Endodermal cell (in vitro differentiated cells): ENCODE measurements around the gene GPATCH8. TPM values are rescaled to one million over a fixed set of nuclear protein-coding genes. Genes with fewer than 3 reads are reported as not detected.
"Not testable (repeated sequence)": the region's sequence is repeated elsewhere in the genome, so short reads cannot be mapped to it uniquely, and the experiment has no call there.

ENCODE experiments used
- DNase-seq: peaks from one replicate; pipeline ENCODE4 v3.0.0-alpha.2; 2017
- H3K27ac ChIP-seq: 2 replicates; pipeline ENCODE4 v1.5.1; 2013; ENCODE audit warnings: mild to moderate bottlenecking, low read depth, low read length, moderate library complexity
- H3K27me3 ChIP-seq: 2 replicates; pipeline ENCODE4 v1.6.1; 2013; ENCODE audit warnings: mild to moderate bottlenecking, low read length, moderate library complexity; ENCODE audit not compliant: insufficient read depth, control insufficient read depth, poor library complexity, severe bottlenecking
- H3K36me3 ChIP-seq: 2 replicates; pipeline ENCODE4 v1.7.0; 2013; ENCODE audit warnings: mild to moderate bottlenecking, low read length, moderate library complexity; ENCODE audit not compliant: control insufficient read depth, insufficient read depth
- H3K4me1 ChIP-seq: one replicate; pipeline ENCODE4 v1.7.0; 2013; ENCODE audit warnings: low read length; ENCODE audit not compliant: control insufficient read depth, insufficient read depth
- H3K4me3 ChIP-seq: 2 replicates; pipeline ENCODE4 v1.5.1; 2013; ENCODE audit warnings: mild to moderate bottlenecking, low read length, moderate library complexity
- H3K9ac ChIP-seq: 2 replicates; pipeline ENCODE4 v1.6.1; 2013; ENCODE audit warnings: mild to moderate bottlenecking, low read length, moderate library complexity; ENCODE audit not compliant: poor library complexity, severe bottlenecking; ENCODE audit errors: extremely low read depth
- H3K9me3 ChIP-seq: 2 replicates; pipeline ENCODE4 v1.6.1; 2013; ENCODE audit warnings: mild to moderate bottlenecking, low read length, moderate library complexity; ENCODE audit not compliant: control insufficient read depth
- H3K27ac Mint-ChIP-seq: 2 replicates; pipeline ENCODE4 v1.8.0; 2020; ENCODE audit warnings: mixed read lengths
- H3K27me3 Mint-ChIP-seq: 2 replicates; pipeline ENCODE4 v1.8.0; 2021; ENCODE audit warnings: mild to moderate bottlenecking, mixed read lengths; ENCODE audit not compliant: insufficient read depth
- H3K36me3 Mint-ChIP-seq: 2 replicates; pipeline ENCODE4 v1.8.0; 2020; ENCODE audit warnings: low read depth, mixed read lengths
- H3K4me1 Mint-ChIP-seq: 2 replicates; pipeline ENCODE4 v1.8.0; 2020; ENCODE audit warnings: mixed read lengths
- H3K4me3 Mint-ChIP-seq: 2 replicates; pipeline ENCODE4 v1.8.0; 2020; ENCODE audit warnings: mild to moderate bottlenecking, moderate library complexity, mixed read lengths
- H3K9me3 Mint-ChIP-seq: 2 replicates; pipeline ENCODE4 v1.8.0; 2020; ENCODE audit warnings: mild to moderate bottlenecking, mixed read lengths
- WGBS, 2 experiments: methylation state at CpG; one replicate each; pipeline versions ENCODE4 v1.1.5 to v1.1.7; 2013; ENCODE audit warnings: missing lambda C conversion rate in 2 of 2, mixed read lengths in 1 of 2; ENCODE audit not compliant: insufficient coverage in 1 of 2, insufficient read length in 1 of 2; 5-methylcytosine and 5-hydroxymethylcytosine counted together
- total RNA-seq, 2 donors: library from RNA; stranded (reverse); fragmentation: NEBNext Ultra II Directional in 1 of 2; extraction: Animal tissue kit (Norgen Biotek cat#: 25700) in 1 of 2; gene quantifications; 2 replicates in 1 of 2; 3 replicates in 1 of 2; pipeline ENCODE4 v1.2.1, GENCODE V29; 2021
- TF ChIP-seq, protein P1 (sequence below): fragments of 200-600 bp; sonication (generic); conservative IDR thresholded peaks from 2 replicates; pipeline ENCODE4 v1.5.0; 2021; ENCODE audit warnings: antibody characterized with exemption, mild to moderate bottlenecking

The GPATCH8 gene
- total RNA-seq, 2 donors from 2014 or later = 49.9 to 55.2 TPM

- Histone ChIP-seq H3K27me3 (no peaks in the 10 kb centered on the region), H3K4me1 (peaks cover 9% of the 10 kb centered on the region)
Observed at GRCh38 chr17:44540246-44541084, 37.3 kb upstream of the GPATCH8 start.

DNA sequence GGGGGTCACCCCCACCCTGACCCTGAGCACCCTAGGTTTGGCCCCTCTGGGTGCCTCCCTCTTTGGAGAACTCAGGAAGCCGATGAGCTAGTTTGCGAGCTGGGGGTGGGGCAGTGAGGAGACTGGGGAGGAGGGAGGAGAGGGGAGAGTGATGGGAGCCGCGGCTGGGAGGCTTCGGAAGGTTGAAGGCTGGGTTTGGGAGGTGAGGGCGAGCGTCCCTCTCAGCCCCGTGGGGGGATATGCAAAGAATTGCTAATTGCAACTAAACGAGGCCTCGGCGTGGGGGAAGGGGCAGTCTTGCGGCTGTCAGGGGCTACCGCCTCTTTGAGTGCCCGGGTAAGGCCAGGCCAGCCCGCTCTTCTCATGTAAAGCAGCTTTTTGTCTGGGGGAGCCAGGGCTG lies 36.5 kb upstream of the GPATCH8 start:
- peaks cover 50% of the 10 kb centered on the region for H3K27me3 Mint-ChIP-seq
- WGBS, 2 experiments = 12 to 21% methylated on average over 7 to 15 of the region's 15 CpGs
- Histone ChIP-seq H3K9ac (no peak overlapping the region), H3K4me3 (no peak overlapping the region), H3K36me3 (no peaks in the 10 kb centered on the region), H3K27ac (peak overlapping the region; percentile 85), H3K9me3 (no peaks in the 10 kb centered on the region), H3K4me1 (peaks cover 9% of the 10 kb centered on the region), H3K27me3 (no peaks in the 10 kb centered on the region)
- H3K27ac Mint-ChIP-seq = peak overlapping the region; percentile 55
- peak; percentile 99 for DNase-seq
- TF ChIP-seq, protein P1, sequence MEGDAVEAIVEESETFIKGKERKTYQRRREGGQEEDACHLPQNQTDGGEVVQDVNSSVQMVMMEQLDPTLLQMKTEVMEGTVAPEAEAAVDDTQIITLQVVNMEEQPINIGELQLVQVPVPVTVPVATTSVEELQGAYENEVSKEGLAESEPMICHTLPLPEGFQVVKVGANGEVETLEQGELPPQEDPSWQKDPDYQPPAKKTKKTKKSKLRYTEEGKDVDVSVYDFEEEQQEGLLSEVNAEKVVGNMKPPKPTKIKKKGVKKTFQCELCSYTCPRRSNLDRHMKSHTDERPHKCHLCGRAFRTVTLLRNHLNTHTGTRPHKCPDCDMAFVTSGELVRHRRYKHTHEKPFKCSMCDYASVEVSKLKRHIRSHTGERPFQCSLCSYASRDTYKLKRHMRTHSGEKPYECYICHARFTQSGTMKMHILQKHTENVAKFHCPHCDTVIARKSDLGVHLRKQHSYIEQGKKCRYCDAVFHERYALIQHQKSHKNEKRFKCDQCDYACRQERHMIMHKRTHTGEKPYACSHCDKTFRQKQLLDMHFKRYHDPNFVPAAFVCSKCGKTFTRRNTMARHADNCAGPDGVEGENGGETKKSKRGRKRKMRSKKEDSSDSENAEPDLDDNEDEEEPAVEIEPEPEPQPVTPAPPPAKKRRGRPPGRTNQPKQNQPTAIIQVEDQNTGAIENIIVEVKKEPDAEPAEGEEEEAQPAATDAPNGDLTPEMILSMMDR = no peak
- peak overlapping the region; percentile 32 for H3K4me3 Mint-ChIP-seq
- peaks cover 4% of the 10 kb centered on the region for H3K9me3 Mint-ChIP-seq
- no peaks in the 10 kb centered on the region for H3K36me3 Mint-ChIP-seq
- H3K4me1 Mint-ChIP-seq = peaks cover 59% of the 10 kb centered on the region

More at GRCh38 chr17:44540246-44541084, 37.3 kb upstream of the GPATCH8 start:
- WGBS, 2 experiments = 43 to 58% methylated on average over 7 to 11 of the region's 11 CpGs
- peaks cover 58% of the 10 kb centered on the region for H3K27me3 Mint-ChIP-seq
- Histone ChIP-seq H3K4me3 (no peak overlapping the region), H3K27ac (peak overlapping the region; percentile 85), H3K36me3 (no peaks in the 10 kb centered on the region), H3K9me3 (no peaks in the 10 kb centered on the region), H3K9ac (no peak overlapping the region)
- TF ChIP-seq, protein P1 = no peak
- H3K36me3 Mint-ChIP-seq = no peaks in the 10 kb centered on the region
- peak overlapping the region; percentile 32 for H3K4me3 Mint-ChIP-seq
- peaks cover 66% of the 10 kb centered on the region for H3K4me1 Mint-ChIP-seq
- DNase-seq = peak; percentile 87
- no peak overlapping the region for H3K27ac Mint-ChIP-seq
- H3K9me3 Mint-ChIP-seq = peaks cover 4% of the 10 kb centered on the region

DNA sequence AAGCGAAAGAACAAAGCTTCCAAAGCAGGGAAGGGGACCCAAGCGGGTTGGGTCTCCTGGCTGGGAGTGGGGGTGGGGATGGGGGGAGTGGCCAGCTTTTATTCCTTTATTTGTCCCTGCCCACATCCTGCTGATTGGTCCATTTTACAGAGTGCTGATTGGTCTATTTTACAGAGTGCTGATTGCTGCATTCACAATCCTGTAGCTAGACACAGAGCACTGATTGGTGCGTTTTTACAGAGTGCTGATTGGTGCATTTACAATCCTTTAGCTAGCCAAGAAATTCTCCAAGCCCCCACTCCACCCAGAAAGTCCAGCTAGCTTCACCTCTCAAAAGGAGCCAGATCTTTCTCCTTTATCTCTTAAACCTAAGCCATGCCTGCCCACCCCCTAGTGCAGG lies 34.7 kb upstream of the GPATCH8 start:
- not testable (repeated sequence) for H3K36me3 ChIP-seq, H3K27me3 ChIP-seq, H3K4me3 ChIP-seq, H3K27ac ChIP-seq, H3K9me3 ChIP-seq, H3K4me3 Mint-ChIP-seq, H3K9me3 Mint-ChIP-seq, DNase-seq, H3K36me3 Mint-ChIP-seq, H3K9ac ChIP-seq, H3K27ac Mint-ChIP-seq
- peaks cover 11% of the 10 kb centered on the region for H3K4me1 ChIP-seq
- Mint-ChIP-seq H3K4me1 (peaks cover 46% of the 10 kb centered on the region), H3K27me3 (peaks cover 45% of the 10 kb centered on the region)
- 98 to 100% methylated on average over 2 to 3 of the region's 3 CpGs for WGBS, 2 experiments
